ENCODE measurements around the gene COL10A1. TPM values are rescaled to one million over a fixed set of nuclear protein-coding genes. Genes with fewer than 3 reads are reported as not detected.

Gene COL10A1
- total and polyA plus RNA-seq, 2 donors (not counting 3 experiments of a cell fraction or from before 2014, with no cell fraction given), result not detected

DNA sequence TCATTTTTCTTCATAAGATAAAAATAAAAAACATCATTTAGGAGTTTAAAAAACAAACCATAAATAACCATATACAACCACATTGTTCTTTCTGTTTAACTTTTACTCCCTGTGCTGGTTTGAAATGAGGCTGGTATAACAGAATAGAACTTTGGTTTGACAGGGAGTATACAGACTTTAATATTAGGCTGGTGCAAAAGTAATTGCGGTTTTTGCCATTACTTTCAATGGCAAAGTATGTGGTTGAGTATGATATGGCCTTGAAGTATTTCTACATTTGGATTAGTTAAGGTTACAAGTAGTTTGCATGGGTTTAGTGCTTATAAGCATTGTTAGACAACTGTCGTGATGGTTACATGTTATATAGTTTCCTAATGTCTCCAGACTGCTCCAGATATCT is 29.0 kb upstream of the COL10A1 start:
- POLR2A ChIA-PET, result no interaction called here
- no peaks in the 10 kb centered on the region for H3K9me3 ChIP-seq (replicated peaks; ENCODE audit: control insufficient read depth, insufficient read depth, low read length)
- no peaks in the 10 kb centered on the region for H3K79me2 ChIP-seq (ENCODE audit: control insufficient read depth, insufficient read depth, low read length)
- no peak overlapping the region for H3K9ac ChIP-seq (replicated peaks; ENCODE audit: extremely low read depth, insufficient read depth, low read length)
- H3K27me3 ChIP-seq (ENCODE audit: control insufficient read depth in 2 of 2, insufficient read depth in 2 of 2, low read length in 2 of 2), result no peaks in the 10 kb centered on the region
- no TSS peak for BruUV-seq (replicated peaks)
- intact Hi-C loops (cut with micrococcal nuclease) (no loop called here), dilution Hi-C loops (cut with MboI; ENCODE audit: extremely low pct_ligation_motif_present, low sequenced_read_pairs) (no loop called here)
- FAIRE-seq, result no peak
- H4K20me1 ChIP-seq (replicated peaks; ENCODE audit: control insufficient read depth, extremely low read depth, insufficient read depth, low read length), result no peaks in the 10 kb centered on the region
- no peaks in the 10 kb centered on the region for H3K4me1 ChIP-seq (ENCODE audit: control insufficient read depth, extremely low read depth, insufficient read depth, low read length)
- H3K4me2 ChIP-seq (ENCODE audit: insufficient read depth, low read length), result no peak overlapping the region
- no peaks in the 10 kb centered on the region for H3K36me3 ChIP-seq (ENCODE audit: control insufficient read depth in 2 of 2, extremely low read depth in 1 of 2, insufficient read depth in 2 of 2, low read length in 2 of 2)
- H3K4me3 ChIP-seq (replicated peaks in 1 of 3; ENCODE audit: insufficient read depth in 1 of 3, low read depth in 1 of 3, low read length in 3 of 3), result no peak overlapping the region
- no peak for DNase-seq (ENCODE audit: low read depth, low spot score)
- no peak overlapping the region for H2AFZ ChIP-seq (ENCODE audit: low read depth, low read length)
- no peaks in the 10 kb centered on the region for H3K9me1 ChIP-seq (replicated peaks; ENCODE audit: control insufficient read depth, extremely low read depth, insufficient read depth, low read length)
- no peak for TF ChIP-seq POLR2A (IDR thresholded peaks at IDR 0.05; ENCODE audit: low read depth, low read length)
- no peak for TF ChIP-seq JUN (IDR thresholded peaks at IDR 0.05; ENCODE audit: borderline replicate concordance, insufficient read depth, insufficient read length, low read depth)
- TF ChIP-seq, protein P1, sequence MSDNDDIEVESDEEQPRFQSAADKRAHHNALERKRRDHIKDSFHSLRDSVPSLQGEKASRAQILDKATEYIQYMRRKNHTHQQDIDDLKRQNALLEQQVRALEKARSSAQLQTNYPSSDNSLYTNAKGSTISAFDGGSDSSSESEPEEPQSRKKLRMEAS (IDR thresholded peaks at IDR 0.05; ENCODE audit: insufficient read depth, insufficient read length), result no peak
- CTCF ChIA-PET, result no interaction called here
- no peak overlapping the region for H3K27ac ChIP-seq (ENCODE audit: insufficient read depth, low read depth, low read length)

DNA sequence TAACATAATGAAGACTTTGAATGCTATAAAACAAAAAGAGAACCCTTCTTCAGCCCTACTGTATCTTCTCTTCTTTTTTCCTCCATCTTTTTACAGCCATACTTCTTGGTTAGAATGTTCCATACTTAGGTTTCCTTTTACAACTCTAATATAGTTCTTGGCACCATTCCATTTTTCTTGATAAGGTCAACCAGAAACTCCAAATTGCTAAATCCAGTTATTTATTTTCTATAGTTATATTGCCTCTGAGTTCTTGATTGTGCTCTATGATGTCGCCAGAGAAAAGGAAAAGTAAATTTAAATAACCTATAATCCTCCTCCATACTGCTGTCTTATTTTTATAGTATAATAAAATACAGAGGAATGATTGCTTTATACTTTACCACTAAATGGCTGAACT is 26.7 kb upstream of the COL10A1 start:
- FAIRE-seq (no peak), DNase-seq (ENCODE audit: low read depth, low spot score) (peak; percentile 11)
- dilution Hi-C loops (cut with MboI; ENCODE audit: extremely low pct_ligation_motif_present, low sequenced_read_pairs), result no loop called here
- no peak for TF ChIP-seq GATA2 (IDR thresholded peaks at IDR 0.05; ENCODE audit: insufficient read depth, insufficient read length, low read depth, low read length)
- TF ChIP-seq MYC (IDR thresholded peaks at IDR 0.05; ENCODE audit: low read depth, low read length), result no peak
- no peak for TF ChIP-seq POLR2AphosphoS5 (IDR thresholded peaks at IDR 0.05; ENCODE audit: insufficient read depth, low read depth, low read length)
- TF ChIP-seq, protein P1 (IDR thresholded peaks at IDR 0.05; ENCODE audit: insufficient read depth, insufficient read length), result no peak
- TF ChIP-seq POLR2A (IDR thresholded peaks at IDR 0.05; ENCODE audit: low read depth, low read length), result no peak
- TF ChIP-seq EZH2 (IDR thresholded peaks at IDR 0.05; ENCODE audit: borderline replicate concordance, low read depth, low read length, severe bottlenecking), result no peak
- TF ChIP-seq FOS (IDR thresholded peaks at IDR 0.05; ENCODE audit: borderline replicate concordance, insufficient read depth, low read length), result no peak
- TF ChIP-seq, protein P2, sequence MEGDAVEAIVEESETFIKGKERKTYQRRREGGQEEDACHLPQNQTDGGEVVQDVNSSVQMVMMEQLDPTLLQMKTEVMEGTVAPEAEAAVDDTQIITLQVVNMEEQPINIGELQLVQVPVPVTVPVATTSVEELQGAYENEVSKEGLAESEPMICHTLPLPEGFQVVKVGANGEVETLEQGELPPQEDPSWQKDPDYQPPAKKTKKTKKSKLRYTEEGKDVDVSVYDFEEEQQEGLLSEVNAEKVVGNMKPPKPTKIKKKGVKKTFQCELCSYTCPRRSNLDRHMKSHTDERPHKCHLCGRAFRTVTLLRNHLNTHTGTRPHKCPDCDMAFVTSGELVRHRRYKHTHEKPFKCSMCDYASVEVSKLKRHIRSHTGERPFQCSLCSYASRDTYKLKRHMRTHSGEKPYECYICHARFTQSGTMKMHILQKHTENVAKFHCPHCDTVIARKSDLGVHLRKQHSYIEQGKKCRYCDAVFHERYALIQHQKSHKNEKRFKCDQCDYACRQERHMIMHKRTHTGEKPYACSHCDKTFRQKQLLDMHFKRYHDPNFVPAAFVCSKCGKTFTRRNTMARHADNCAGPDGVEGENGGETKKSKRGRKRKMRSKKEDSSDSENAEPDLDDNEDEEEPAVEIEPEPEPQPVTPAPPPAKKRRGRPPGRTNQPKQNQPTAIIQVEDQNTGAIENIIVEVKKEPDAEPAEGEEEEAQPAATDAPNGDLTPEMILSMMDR (IDR thresholded peaks at IDR 0.05; ENCODE audit: extremely low read depth in 1 of 2, insufficient read depth in 1 of 2, low read depth in 1 of 2, low read length in 2 of 2), result no peak
- no peak for TF ChIP-seq JUN (IDR thresholded peaks at IDR 0.05; ENCODE audit: borderline replicate concordance, insufficient read depth, insufficient read length, low read depth)
- H4K20me1 ChIP-seq (replicated peaks; ENCODE audit: control insufficient read depth, extremely low read depth, insufficient read depth, low read length), result no peaks in the 10 kb centered on the region
- no peak overlapping the region for H3K4me2 ChIP-seq (ENCODE audit: insufficient read depth, low read length)
- H3K9me1 ChIP-seq (replicated peaks; ENCODE audit: control insufficient read depth, extremely low read depth, insufficient read depth, low read length), result no peaks in the 10 kb centered on the region
- H3K9ac ChIP-seq (replicated peaks; ENCODE audit: extremely low read depth, insufficient read depth, low read length), result no peak overlapping the region
- no peaks in the 10 kb centered on the region for H3K79me2 ChIP-seq (ENCODE audit: control insufficient read depth, insufficient read depth, low read length)
- CTCF ChIA-PET, result no interaction called here
- H3K36me3 ChIP-seq (ENCODE audit: control insufficient read depth in 2 of 2, extremely low read depth in 1 of 2, insufficient read depth in 2 of 2, low read length in 2 of 2), result no peaks in the 10 kb centered on the region
- H2AFZ ChIP-seq (ENCODE audit: low read depth, low read length), result no peak overlapping the region
- BruUV-seq (replicated peaks), result no TSS peak
- H3K4me3 ChIP-seq (replicated peaks in 1 of 3; ENCODE audit: insufficient read depth in 1 of 3, low read depth in 1 of 3, low read length in 3 of 3), result no peak overlapping the region
- no peak overlapping the region for H3K27ac ChIP-seq (ENCODE audit: insufficient read depth, low read depth, low read length)
- no peaks in the 10 kb centered on the region for H3K27me3 ChIP-seq (ENCODE audit: control insufficient read depth in 2 of 2, insufficient read depth in 2 of 2, low read length in 2 of 2)
- POLR2A ChIA-PET, result no interaction called here
- no peaks in the 10 kb centered on the region for H3K4me1 ChIP-seq (ENCODE audit: control insufficient read depth, extremely low read depth, insufficient read depth, low read length)
- intact Hi-C loops (cut with micrococcal nuclease), result no loop called here
- no peaks in the 10 kb centered on the region for H3K9me3 ChIP-seq (replicated peaks; ENCODE audit: control insufficient read depth, insufficient read depth, low read length)

Data from endothelial cell of umbilical vein (primary cell).